ENCODE data around the gene MSH5.

DNA sequence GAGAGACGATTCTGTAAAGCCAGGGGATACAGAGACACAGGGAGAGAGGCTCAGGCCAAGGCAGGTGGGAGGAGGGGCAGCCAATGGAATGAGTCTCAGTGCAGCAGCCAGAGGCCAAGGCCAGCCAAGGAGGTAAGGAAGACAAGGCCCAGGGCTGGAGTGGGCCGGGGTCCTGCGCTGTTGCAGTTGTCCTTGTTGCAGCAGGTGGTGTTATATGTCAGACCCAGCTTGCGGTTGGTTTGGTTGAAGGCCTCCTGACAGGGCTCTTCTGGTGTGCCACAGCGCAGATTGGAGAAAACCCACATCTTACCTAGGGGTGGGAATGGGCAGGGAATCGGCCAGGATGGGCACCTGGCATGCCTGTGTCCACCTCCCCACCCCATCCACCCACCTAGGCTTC lies 20.8 kb upstream of the MSH5 start:
- TF ChIP-seq, protein P1, sequence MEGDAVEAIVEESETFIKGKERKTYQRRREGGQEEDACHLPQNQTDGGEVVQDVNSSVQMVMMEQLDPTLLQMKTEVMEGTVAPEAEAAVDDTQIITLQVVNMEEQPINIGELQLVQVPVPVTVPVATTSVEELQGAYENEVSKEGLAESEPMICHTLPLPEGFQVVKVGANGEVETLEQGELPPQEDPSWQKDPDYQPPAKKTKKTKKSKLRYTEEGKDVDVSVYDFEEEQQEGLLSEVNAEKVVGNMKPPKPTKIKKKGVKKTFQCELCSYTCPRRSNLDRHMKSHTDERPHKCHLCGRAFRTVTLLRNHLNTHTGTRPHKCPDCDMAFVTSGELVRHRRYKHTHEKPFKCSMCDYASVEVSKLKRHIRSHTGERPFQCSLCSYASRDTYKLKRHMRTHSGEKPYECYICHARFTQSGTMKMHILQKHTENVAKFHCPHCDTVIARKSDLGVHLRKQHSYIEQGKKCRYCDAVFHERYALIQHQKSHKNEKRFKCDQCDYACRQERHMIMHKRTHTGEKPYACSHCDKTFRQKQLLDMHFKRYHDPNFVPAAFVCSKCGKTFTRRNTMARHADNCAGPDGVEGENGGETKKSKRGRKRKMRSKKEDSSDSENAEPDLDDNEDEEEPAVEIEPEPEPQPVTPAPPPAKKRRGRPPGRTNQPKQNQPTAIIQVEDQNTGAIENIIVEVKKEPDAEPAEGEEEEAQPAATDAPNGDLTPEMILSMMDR (IDR thresholded peaks at IDR 0.05; ENCODE audit: poor library complexity, severe bottlenecking), result no peak
- TF ChIP-seq POLR2AphosphoS5 (IDR thresholded peaks at IDR 0.05), result no peak
- no peak for TF ChIP-seq SMC3 (conservative IDR thresholded peaks at IDR 0.05; ENCODE audit: poor library complexity)
- TF ChIP-seq EP300 (conservative IDR thresholded peaks at IDR 0.05; ENCODE audit: poor library complexity, severe bottlenecking), result no peak
- TF ChIP-seq EZH2 (IDR thresholded peaks at IDR 0.05; ENCODE audit: borderline replicate concordance, insufficient read depth, low read length, poor library complexity, severe bottlenecking), result no peak

All from neural cell (in vitro differentiated cells).